Measurements from ENCODE around the gene INPP5A.

INPP5A gene

GRCh38 chr10:132574783-132575319, 37.3 kb downstream of the INPP5A start:
- no peak for DNase-seq (ENCODE audit: extremely low spot score, insufficient read length, low read depth)
- FAIRE-seq, result peak; percentile 33

GRCh38 chr10:132575320-132576201, 38.0 kb downstream of the INPP5A start:
- no peak for DNase-seq (ENCODE audit: extremely low spot score, insufficient read length, low read depth)
- peak; percentile 97 for FAIRE-seq

- DNase-seq (ENCODE audit: extremely low spot score, insufficient read length, low read depth), result no peak
- no peak for FAIRE-seq
These were observed 39.2 kb downstream of the INPP5A start for GRCh38 chr10:132576671-132577349.

GRCh38 chr10:132577350-132578003, 39.9 kb downstream of the INPP5A start:
- FAIRE-seq, result no peak
- no peak for DNase-seq (ENCODE audit: extremely low spot score, insufficient read length, low read depth)

- DNase-seq (ENCODE audit: extremely low spot score, insufficient read length, low read depth) (no peak), FAIRE-seq (no peak)
These were observed 40.8 kb downstream of the INPP5A start for GRCh38 chr10:132578287-132578951.

- no peak for FAIRE-seq
- DNase-seq (ENCODE audit: extremely low spot score, insufficient read length, low read depth), result no peak
These were observed 41.7 kb downstream of the INPP5A start for GRCh38 chr10:132579027-132579859.

- no peak for DNase-seq (ENCODE audit: extremely low spot score, insufficient read length, low read depth)
- no peak for FAIRE-seq
These were observed 42.6 kb downstream of the INPP5A start for GRCh38 chr10:132580143-132580542.

- no peak for DNase-seq (ENCODE audit: extremely low spot score, insufficient read length, low read depth)
- FAIRE-seq, result no peak
These were observed 43.0 kb downstream of the INPP5A start for GRCh38 chr10:132580617-132581016.

- DNase-seq (ENCODE audit: extremely low spot score, insufficient read length, low read depth) (no peak), FAIRE-seq (no peak)
These were observed 44.5 kb downstream of the INPP5A start for GRCh38 chr10:132582137-132582536.

GRCh38 chr10:132582771-132583170, 45.2 kb downstream of the INPP5A start:
- FAIRE-seq (no peak), DNase-seq (ENCODE audit: extremely low spot score, insufficient read length, low read depth) (no peak)

GRCh38 chr10:132583456-132583855, 45.9 kb downstream of the INPP5A start:
- DNase-seq (ENCODE audit: extremely low spot score, insufficient read length, low read depth) (no peak), FAIRE-seq (no peak)

GRCh38 chr10:132584081-132584480, 46.5 kb downstream of the INPP5A start:
- no peak for FAIRE-seq
- no peak for DNase-seq (ENCODE audit: extremely low spot score, insufficient read length, low read depth)

- DNase-seq (ENCODE audit: extremely low spot score, insufficient read length, low read depth) (no peak), FAIRE-seq (no peak)
These were observed 48.4 kb downstream of the INPP5A start for GRCh38 chr10:132585732-132586722.

- FAIRE-seq, result no peak
- no peak for DNase-seq (ENCODE audit: extremely low spot score, insufficient read length, low read depth)
These were observed 49.2 kb downstream of the INPP5A start for GRCh38 chr10:132586739-132587138.

- no peak for DNase-seq (ENCODE audit: extremely low spot score, insufficient read length, low read depth)
These were observed 49.6 kb downstream of the INPP5A start for GRCh38 chr10:132587175-132587574.

GRCh38 chr10:132588301-132589013, 50.9 kb downstream of the INPP5A start:
- FAIRE-seq (peak; percentile 50), DNase-seq (ENCODE audit: extremely low spot score, insufficient read length, low read depth) (no peak)

More at GRCh38 chr10:132587175-132587574, 49.6 kb downstream of the INPP5A start:
- FAIRE-seq, result no peak

GRCh38 chr10:132589015-132589414, 51.4 kb downstream of the INPP5A start:
- no peak for DNase-seq (ENCODE audit: extremely low spot score, insufficient read length, low read depth)
- FAIRE-seq, result no peak

All from GM18507 (cell line).